ENCODE results near the gene PSME3IP1.

- no peak for TF ChIP-seq CTCF (IDR thresholded peaks at IDR 0.05; ENCODE audit: poor library complexity)
- no peak for TF ChIP-seq EZH2phosphoT487 (IDR thresholded peaks at IDR 0.05; ENCODE audit: low read depth, severe bottlenecking, unreplicated experiment)
- no peak for TF ChIP-seq EZH2 (IDR thresholded peaks at IDR 0.05; ENCODE audit: borderline replicate concordance)
These were observed 33.4 kb downstream of the PSME3IP1 start for GRCh38 chr16:57152096-57153093.
